ENCODE data around the gene PHKG1. TPM values are rescaled to one million over a fixed set of nuclear protein-coding genes. Genes with fewer than 3 reads are reported as not detected.
"Not testable (repeated sequence)": the region's sequence is repeated elsewhere in the genome, so short reads cannot be mapped to it uniquely, and the experiment has no call there.

The PHKG1 gene
- polyA plus RNA-seq, 1 donor, result 2.1 TPM

GRCh38 chr7:56083150-56083785 is 9.5 kb downstream of the PHKG1 start:
- no peak overlapping the region for H3K27ac ChIP-seq (ENCODE audit: low read length)

GRCh38 chr7:56081626-56082340 is 11.0 kb downstream of the PHKG1 start:
- Histone ChIP-seq H3K9me3 (ENCODE audit: control insufficient read depth, low read depth, low read length) (no peaks in the 10 kb centered on the region), H3K27me3 (ENCODE audit: control insufficient read depth, insufficient read depth, low read length) (no peaks in the 10 kb centered on the region), H3K36me3 (ENCODE audit: control insufficient read depth, insufficient read depth, low read length) (peaks cover 49% of the 10 kb centered on the region), H3K4me1 (ENCODE audit: control insufficient read depth, insufficient read depth, low read length) (no peaks in the 10 kb centered on the region), H3K27ac (ENCODE audit: low read length) (no peak overlapping the region), H3K4me3 (ENCODE audit: low read length) (no peak overlapping the region)
- DNase-seq, result no peak
- no CpG with 5 or more reads among the region's 29 CpGs for WGBS (ENCODE audit: insufficient coverage, low lambda C conversion rate)

More at GRCh38 chr7:56083150-56083785, 9.5 kb downstream of the PHKG1 start:
- no peak overlapping the region for H3K4me3 ChIP-seq (ENCODE audit: low read length)
- H3K27me3 ChIP-seq (ENCODE audit: control insufficient read depth, insufficient read depth, low read length), result no peaks in the 10 kb centered on the region
- H3K36me3 ChIP-seq (ENCODE audit: control insufficient read depth, insufficient read depth, low read length), result peaks cover 45% of the 10 kb centered on the region
- no peaks in the 10 kb centered on the region for H3K4me1 ChIP-seq (ENCODE audit: control insufficient read depth, insufficient read depth, low read length)
- no CpG with 5 or more reads among the region's 13 CpGs for WGBS (ENCODE audit: insufficient coverage, low lambda C conversion rate)
- no peaks in the 10 kb centered on the region for H3K9me3 ChIP-seq (ENCODE audit: control insufficient read depth, low read depth, low read length)
- DNase-seq, result no peak

GRCh38 chr7:56080726-56081435 is 11.9 kb downstream of the PHKG1 start:
- peaks cover 52% of the 10 kb centered on the region for H3K36me3 ChIP-seq (ENCODE audit: control insufficient read depth, insufficient read depth, low read length)
- H3K9me3 ChIP-seq (ENCODE audit: control insufficient read depth, low read depth, low read length); H3K27me3 ChIP-seq (ENCODE audit: control insufficient read depth, insufficient read depth, low read length); H3K4me1 ChIP-seq (ENCODE audit: control insufficient read depth, insufficient read depth, low read length); DNase-seq; H3K27ac ChIP-seq (ENCODE audit: low read length); H3K4me3 ChIP-seq (ENCODE audit: low read length): not testable (repeated sequence)
- no CpG with 5 or more reads among the region's 28 CpGs for WGBS (ENCODE audit: insufficient coverage, low lambda C conversion rate)

- Histone ChIP-seq H3K4me3 (ENCODE audit: low read length) (no peak overlapping the region), H3K27ac (ENCODE audit: low read length) (no peak overlapping the region), H3K9me3 (ENCODE audit: control insufficient read depth, low read depth, low read length) (no peaks in the 10 kb centered on the region), H3K4me1 (ENCODE audit: control insufficient read depth, insufficient read depth, low read length) (no peaks in the 10 kb centered on the region), H3K36me3 (ENCODE audit: control insufficient read depth, insufficient read depth, low read length) (peaks cover 49% of the 10 kb centered on the region), H3K27me3 (ENCODE audit: control insufficient read depth, insufficient read depth, low read length) (no peaks in the 10 kb centered on the region)
- peak in 1 of 2 donors; percentile 25 for DNase-seq
- WGBS (ENCODE audit: insufficient coverage, low lambda C conversion rate), result no CpG with 5 or more reads among the region's 12 CpGs
Measured at GRCh38 chr7:56079450-56080185, 13.1 kb downstream of the PHKG1 start.

GRCh38 chr7:56078196-56078595 is 14.6 kb downstream of the PHKG1 start:
- WGBS (ENCODE audit: insufficient coverage, low lambda C conversion rate), result no CpG with 5 or more reads among the region's 16 CpGs
- Histone ChIP-seq H3K27me3 (ENCODE audit: control insufficient read depth, insufficient read depth, low read length) (no peaks in the 10 kb centered on the region), H3K27ac (ENCODE audit: low read length) (no peak overlapping the region)

GRCh38 chr7:56077681-56078080 is 15.1 kb downstream of the PHKG1 start:
- H3K27ac ChIP-seq (ENCODE audit: low read length), result no peak overlapping the region
- WGBS (ENCODE audit: insufficient coverage, low lambda C conversion rate), result no CpG with 5 or more reads among the region's 3 CpGs
- H3K9me3 ChIP-seq (ENCODE audit: control insufficient read depth, low read depth, low read length), result no peaks in the 10 kb centered on the region
- H3K27me3 ChIP-seq (ENCODE audit: control insufficient read depth, insufficient read depth, low read length), result no peaks in the 10 kb centered on the region
- H3K4me3 ChIP-seq (ENCODE audit: low read length), result no peak overlapping the region
- no peak for DNase-seq
- H3K4me1 ChIP-seq (ENCODE audit: control insufficient read depth, insufficient read depth, low read length), result peaks cover 3% of the 10 kb centered on the region
- H3K36me3 ChIP-seq (ENCODE audit: control insufficient read depth, insufficient read depth, low read length), result peaks cover 49% of the 10 kb centered on the region

More at GRCh38 chr7:56078196-56078595, 14.6 kb downstream of the PHKG1 start:
- Histone ChIP-seq H3K9me3 (ENCODE audit: control insufficient read depth, low read depth, low read length) (no peaks in the 10 kb centered on the region), H3K4me1 (ENCODE audit: control insufficient read depth, insufficient read depth, low read length) (peaks cover 3% of the 10 kb centered on the region), H3K36me3 (ENCODE audit: control insufficient read depth, insufficient read depth, low read length) (peaks cover 43% of the 10 kb centered on the region), H3K4me3 (ENCODE audit: low read length) (no peak overlapping the region)
- DNase-seq, result no peak

GRCh38 chr7:56074371-56074791 is 18.4 kb downstream of the PHKG1 start:
- peak; percentile 76 to 84 for DNase-seq
- H3K27me3 ChIP-seq (ENCODE audit: control insufficient read depth, insufficient read depth, low read length), result no peaks in the 10 kb centered on the region
- no peaks in the 10 kb centered on the region for H3K9me3 ChIP-seq (ENCODE audit: control insufficient read depth, low read depth, low read length)
- peaks cover 3% of the 10 kb centered on the region for H3K4me1 ChIP-seq (ENCODE audit: control insufficient read depth, insufficient read depth, low read length)
- no CpG with 5 or more reads among the region's 19 CpGs for WGBS (ENCODE audit: insufficient coverage, low lambda C conversion rate)
- peaks cover 48% of the 10 kb centered on the region for H3K36me3 ChIP-seq (ENCODE audit: control insufficient read depth, insufficient read depth, low read length)
- H3K4me3 ChIP-seq (ENCODE audit: low read length), result no peak overlapping the region
- peak overlapping the region; percentile 19 for H3K27ac ChIP-seq (ENCODE audit: low read length)

- H3K36me3 ChIP-seq (ENCODE audit: control insufficient read depth, insufficient read depth, low read length), result peaks cover 43% of the 10 kb centered on the region
- not testable (repeated sequence) for H3K4me3 ChIP-seq (ENCODE audit: low read length); H3K9me3 ChIP-seq (ENCODE audit: control insufficient read depth, low read depth, low read length); H3K27me3 ChIP-seq (ENCODE audit: control insufficient read depth, insufficient read depth, low read length); H3K4me1 ChIP-seq (ENCODE audit: control insufficient read depth, insufficient read depth, low read length); H3K27ac ChIP-seq (ENCODE audit: low read length); DNase-seq
- WGBS (ENCODE audit: insufficient coverage, low lambda C conversion rate), result no CpG with 5 or more reads among the region's 13 CpGs
Measured at GRCh38 chr7:56066376-56066775, 26.4 kb downstream of the PHKG1 start.

- peak; percentile 92 to 94 for DNase-seq
- Histone ChIP-seq H3K4me3 (ENCODE audit: low read length) (peak within 1 kb of the TSS; percentile 66), H3K36me3 (ENCODE audit: control insufficient read depth, insufficient read depth, low read length) (peaks cover 44% of the 10 kb centered on the region), H3K9me3 (ENCODE audit: control insufficient read depth, low read depth, low read length) (no peaks in the 10 kb centered on the region), H3K27me3 (ENCODE audit: control insufficient read depth, insufficient read depth, low read length) (no peaks in the 10 kb centered on the region), H3K27ac (ENCODE audit: low read length) (peak within 1 kb of the TSS; percentile 89), H3K4me1 (ENCODE audit: control insufficient read depth, insufficient read depth, low read length) (peaks cover 13% of the 10 kb centered on the region)
- 14% methylated on average over 1 of the region's 49 CpGs for WGBS (ENCODE audit: insufficient coverage, low lambda C conversion rate)
Measured at GRCh38 chr7:56063882-56064625, 28.7 kb downstream of the PHKG1 start, which contains the start of gene SUMF2. TSS of gene SUMF2 (plus strand) at chr7:56064286. CDS start at chr7:56064312, 26 bp downstream.
